H1 (cell line): ENCODE results near the gene PDK2. TPM values are rescaled to one million over a fixed set of nuclear protein-coding genes. Genes with fewer than 3 reads are reported as not detected.

ENCODE experiments used
- CTCF ChIA-PET: fragments of 300-600 bp; sonication (Branson Sonifier 250); formaldehyde crosslinking; loops from one replicate; lab custom pipeline; 2021; ENCODE audit not compliant: partially characterized antibody; lab: Charles Lee
- POLR2A ChIA-PET: fragments of 300-600 bp; sonication (Branson Sonifier 250); formaldehyde crosslinking; loops from one replicate; lab custom pipeline; 2021; ENCODE audit warnings: inconsistent platforms; ENCODE audit not compliant: partially characterized antibody; lab: Charles Lee
- DNase-seq, 2 experiments: peaks; one replicate each; pipeline versions ENCODE4 v3.0.0 to v3.0.0-alpha.2; 2010 to 2022; ENCODE audit warnings: low spot score in 2 of 2, low read depth in 1 of 2, mixed read lengths in 1 of 2
- FAIRE-seq: peaks from 2 replicates; lab custom pipeline; 2011; peaks lifted over from hg19 to GRCh38; lab: Jason Lieb, UNC
- H2AFZ ChIP-seq: 2 replicates; pipeline ENCODE4 v1.8.1; 2012; ENCODE audit warnings: low read length, inconsistent platforms
- H2AK5ac ChIP-seq: 2 replicates; pipeline ENCODE4 v1.6.1; 2013; ENCODE audit warnings: low read depth, low read length
- H2BK120ac ChIP-seq: replicated peaks from 2 replicates; pipeline ENCODE3; 2013; ENCODE audit warnings: low read depth, low read length, inconsistent platforms
- H2BK12ac ChIP-seq: 2 replicates; pipeline ENCODE4 v1.6.1; 2013; ENCODE audit warnings: low read depth, low read length
- H2BK15ac ChIP-seq: 2 replicates; pipeline ENCODE4 v1.6.1; 2013; ENCODE audit warnings: low read length
- H2BK20ac ChIP-seq: 2 replicates; pipeline ENCODE4 v1.6.1; 2013; ENCODE audit warnings: low read length
- H2BK5ac ChIP-seq: 2 replicates; pipeline ENCODE4 v1.6.1; 2013; ENCODE audit warnings: low read depth, low read length
- H3K14ac ChIP-seq: 2 replicates; pipeline ENCODE4 v1.6.1; 2013; ENCODE audit warnings: inconsistent platforms; ENCODE audit not compliant: insufficient read length
- H3K18ac ChIP-seq: 2 replicates; pipeline ENCODE4 v1.6.1; 2013; ENCODE audit warnings: low read length; ENCODE audit errors: extremely low read depth
- H3K23ac ChIP-seq: 2 replicates; pipeline ENCODE4 v1.6.1; 2013; ENCODE audit warnings: inconsistent platforms; ENCODE audit not compliant: insufficient read length
- H3K23me2 ChIP-seq: 2 replicates; pipeline ENCODE4 v1.6.1; 2013; ENCODE audit warnings: low read depth, low read length
- H3K27ac ChIP-seq: 2 replicates; pipeline ENCODE4 v1.6.1; 2011; ENCODE audit warnings: low read depth, low read length, inconsistent platforms
- H3K27me3 ChIP-seq, 4 experiments: replicated peaks in 1 of 4; 1 replicate in 1 of 4; 2 replicates in 3 of 4; pipeline versions ENCODE4 v1.6.1 to v1.8.1; 2011 to 2013; ENCODE audit warnings: low read length in 3 of 4, mild to moderate bottlenecking in 3 of 4, inconsistent platforms in 2 of 4, mixed read lengths in 2 of 4, moderate library complexity in 1 of 4; ENCODE audit not compliant: control insufficient read depth in 3 of 4, insufficient read depth in 3 of 4; ENCODE audit errors: extremely low read depth in 1 of 4
- H3K36me3 ChIP-seq, 4 experiments: 2 replicates each; pipeline versions ENCODE4 v1.6.1 to v1.8.1; 2011 to 2013; ENCODE audit warnings: mild to moderate bottlenecking in 4 of 4, low read length in 3 of 4, moderate library complexity in 2 of 4, control low read depth in 1 of 4, inconsistent platforms in 1 of 4; ENCODE audit not compliant: insufficient read depth in 4 of 4, control insufficient read depth in 2 of 4
- H3K4ac ChIP-seq: replicated peaks from 2 replicates; pipeline ENCODE3; 2013; ENCODE audit warnings: low read length, low read depth, mixed read lengths, inconsistent platforms; ENCODE audit not compliant: insufficient read length
- H3K4me1 ChIP-seq, 4 experiments: replicated peaks in 1 of 4; 1 replicate in 1 of 4; 2 replicates in 3 of 4; pipeline versions ENCODE4 v1.6.1 to v1.8.1; 2011 to 2013; ENCODE audit warnings: low read length in 3 of 4, inconsistent platforms in 2 of 4, mixed read lengths in 1 of 4; ENCODE audit not compliant: insufficient read depth in 4 of 4, control insufficient read depth in 3 of 4
- H3K4me2 ChIP-seq, 2 experiments: 2 replicates each; pipeline versions ENCODE4 v1.6.1 to v1.8.1; 2011 to 2013; ENCODE audit warnings: low read depth in 2 of 2, low read length in 2 of 2, control low read depth in 1 of 2, inconsistent platforms in 1 of 2, mild to moderate bottlenecking in 1 of 2; ENCODE audit not compliant: insufficient read depth in 1 of 2
- H3K4me3 ChIP-seq, 4 experiments: fragments of 200-600, 300-600 bp in 1 of 4; sonication (generic), shearing (Covaris generic), sonication (Bioruptor Twin) in 1 of 4; 2 replicates each; pipeline versions ENCODE4 v1.5.1 to v1.8.1; 2011 to 2016; ENCODE audit warnings: low read length in 4 of 4, low read depth in 3 of 4, control low read depth in 2 of 4, inconsistent platforms in 2 of 4, mild to moderate bottlenecking in 2 of 4, mixed read lengths in 1 of 4, moderate library complexity in 1 of 4; ENCODE audit not compliant: insufficient read depth in 2 of 4; ENCODE audit errors: extremely low read depth in 1 of 4
- H3K56ac ChIP-seq: replicated peaks from 2 replicates; pipeline ENCODE3; 2013; ENCODE audit warnings: low read depth, mild to moderate bottlenecking, mixed read lengths, low read length, inconsistent platforms; ENCODE audit not compliant: insufficient read length
- H3K79me1 ChIP-seq: 2 replicates; pipeline ENCODE4 v1.6.1; 2013; ENCODE audit warnings: low read depth, low read length, control low read depth
- H3K79me2 ChIP-seq, 2 experiments: 2 replicates each; pipeline versions ENCODE4 v1.6.1 to v1.8.1; 2012 to 2013; ENCODE audit warnings: low read length in 2 of 2, mild to moderate bottlenecking in 2 of 2, inconsistent platforms in 1 of 2; ENCODE audit not compliant: insufficient read depth in 2 of 2, control insufficient read depth in 1 of 2
- H3K9ac ChIP-seq, 4 experiments: replicated peaks in 1 of 4; 1 replicate in 1 of 4; 2 replicates in 3 of 4; pipeline versions ENCODE4 v1.6.1 to v1.8.1; 2011 to 2013; ENCODE audit warnings: low read depth in 3 of 4, low read length in 3 of 4, control low read depth in 2 of 4, mild to moderate bottlenecking in 2 of 4, moderate library complexity in 2 of 4, inconsistent platforms in 1 of 4; ENCODE audit errors: extremely low read depth in 1 of 4
- H3K9me3 ChIP-seq, 2 experiments: 2 replicates each; pipeline versions ENCODE4 v1.6.1 to v1.8.1; 2012 to 2013; ENCODE audit warnings: mild to moderate bottlenecking in 2 of 2, moderate library complexity in 2 of 2, control low read depth in 1 of 2, inconsistent platforms in 1 of 2, low read depth in 1 of 2, low read length in 1 of 2, mixed read lengths in 1 of 2; ENCODE audit not compliant: insufficient read depth in 2 of 2
- H4K20me1 ChIP-seq, 2 experiments: replicated peaks in 1 of 2; 2 replicates each; pipeline versions ENCODE3 to v1.8.1; 2011 to 2013; ENCODE audit warnings: inconsistent platforms in 2 of 2, low read length in 2 of 2, mild to moderate bottlenecking in 1 of 2; ENCODE audit not compliant: insufficient read depth in 2 of 2, control insufficient read depth in 1 of 2
- H4K5ac ChIP-seq: 2 replicates; pipeline ENCODE4 v1.6.1; 2013; ENCODE audit warnings: low read length, low read depth, mixed read lengths, inconsistent platforms; ENCODE audit not compliant: insufficient read length
- H4K8ac ChIP-seq: 2 replicates; pipeline ENCODE4 v1.8.0; 2013; ENCODE audit warnings: mild to moderate bottlenecking, moderate library complexity, low read length, inconsistent platforms; ENCODE audit not compliant: insufficient read depth; ENCODE audit errors: extremely low read depth
- H4K91ac ChIP-seq: replicated peaks from 2 replicates; pipeline ENCODE3; 2013; ENCODE audit warnings: low read length, mixed read lengths, inconsistent platforms; ENCODE audit not compliant: insufficient read length
- ASH2L ChIP-seq: fragments of 200-600, 300-600 bp; sonication (generic); IDR thresholded peaks from one replicate; pipeline ENCODE4 v1.7.1; 2017; ENCODE audit warnings: low read length
- CHD2 ChIP-seq: IDR thresholded peaks from 2 replicates; pipeline ENCODE4 v1.6.1; 2012; ENCODE audit warnings: low read length, improper control_type of control experiment
- FOSL1 ChIP-seq: IDR thresholded peaks from 2 replicates; pipeline ENCODE4 v1.6.1; 2011; ENCODE audit warnings: mild to moderate bottlenecking, low read depth, low read length, moderate library complexity; ENCODE audit not compliant: insufficient read depth
- GABPA ChIP-seq: IDR thresholded peaks from 2 replicates; pipeline ENCODE4 v1.6.1; 2011; ENCODE audit warnings: mild to moderate bottlenecking, low read length, moderate library complexity, borderline replicate concordance; ENCODE audit not compliant: insufficient read depth
- KDM5A ChIP-seq: fragments of 200-600 bp; IDR thresholded peaks from 2 replicates; pipeline ENCODE4 v1.7.1; 2012; ENCODE audit warnings: mild to moderate bottlenecking, low read length, inconsistent platforms, mixed read lengths
- MAFK ChIP-seq: IDR thresholded peaks from 2 replicates; pipeline ENCODE4 v1.6.1; 2012; ENCODE audit warnings: low read depth, mild to moderate bottlenecking, improper control_type of control experiment, low read length
- RAD21 ChIP-seq, 2 experiments: IDR thresholded peaks in 1 of 2; conservative IDR thresholded peaks in 1 of 2; 2 replicates each; pipeline ENCODE4 v1.6.1; 2011; ENCODE audit warnings: low read depth in 2 of 2, low read length in 2 of 2, improper control_type of control experiment in 1 of 2, inconsistent platforms in 1 of 2, mild to moderate bottlenecking in 1 of 2, moderate library complexity in 1 of 2
- RXRA ChIP-seq: IDR thresholded peaks from 2 replicates; pipeline ENCODE4 v1.6.1; 2011; ENCODE audit warnings: low read depth, mild to moderate bottlenecking, low read length, moderate library complexity; ENCODE audit not compliant: insufficient read depth
- TCF12 ChIP-seq: IDR thresholded peaks from 2 replicates; pipeline ENCODE4 v1.6.1; 2011; ENCODE audit warnings: low read depth, mild to moderate bottlenecking, low read length
- TEAD4 ChIP-seq: IDR thresholded peaks from 2 replicates; pipeline ENCODE4 v1.6.1; 2012; ENCODE audit warnings: low read depth, low read length, inconsistent platforms, mixed read lengths
- USF2 ChIP-seq: IDR thresholded peaks from 2 replicates; pipeline ENCODE4 v1.6.1; 2011; ENCODE audit warnings: low read length, improper control_type of control experiment
- WGBS, 2 experiments: shearing (Covaris generic) in 1 of 2; methylation state at CpG; one replicate each; pipeline versions ENCODE4 v1.1.6 to v1.1.7; 2013 to 2015; ENCODE audit warnings: low lambda C conversion rate in 2 of 2, mixed read lengths in 2 of 2, inconsistent platforms in 1 of 2, low coverage in 1 of 2, missing lambda C conversion rate in 1 of 2; ENCODE audit not compliant: insufficient replicate concordance in 2 of 2, insufficient coverage in 1 of 2, insufficient read length in 1 of 2; ENCODE audit errors: extremely low coverage in 1 of 2, missing lambda C conversion rate in 1 of 2; 5-methylcytosine and 5-hydroxymethylcytosine counted together
- polyA plus RNA-seq, 7 experiments: library from polyadenylated mRNA; depleted of rRNA in 3 of 7; stranded (reverse) in 5 of 7; unstranded in 2 of 7; fragments of >200 nt in 5 of 7; fragments of 200-250 nt in 2 of 7; gene quantifications; 1 replicate in 5 of 7; 2 replicates in 1 of 7; 4 replicates in 1 of 7; pipeline versions ENCODE4 v1.2.1 to v1.2.3, GENCODE V29; 2011 to 2013; ENCODE audit warnings: missing spikeins in 2 of 7, mixed read lengths in 2 of 7
- total RNA-seq: library from RNA; stranded (reverse); fragmentation: NEBNext Ultra II Directional; extraction: Animal tissue kit (Norgen Biotek cat#: 25700); gene quantifications from 2 replicates; pipeline ENCODE4 v1.2.1, GENCODE V29; 2021

PDK2 gene
- total and polyA plus RNA-seq, 2 of the 8 experiments (the other 6 are each of a cell fraction or from before 2014, with no cell fraction given) = 18.3 to 121 TPM

DNA sequence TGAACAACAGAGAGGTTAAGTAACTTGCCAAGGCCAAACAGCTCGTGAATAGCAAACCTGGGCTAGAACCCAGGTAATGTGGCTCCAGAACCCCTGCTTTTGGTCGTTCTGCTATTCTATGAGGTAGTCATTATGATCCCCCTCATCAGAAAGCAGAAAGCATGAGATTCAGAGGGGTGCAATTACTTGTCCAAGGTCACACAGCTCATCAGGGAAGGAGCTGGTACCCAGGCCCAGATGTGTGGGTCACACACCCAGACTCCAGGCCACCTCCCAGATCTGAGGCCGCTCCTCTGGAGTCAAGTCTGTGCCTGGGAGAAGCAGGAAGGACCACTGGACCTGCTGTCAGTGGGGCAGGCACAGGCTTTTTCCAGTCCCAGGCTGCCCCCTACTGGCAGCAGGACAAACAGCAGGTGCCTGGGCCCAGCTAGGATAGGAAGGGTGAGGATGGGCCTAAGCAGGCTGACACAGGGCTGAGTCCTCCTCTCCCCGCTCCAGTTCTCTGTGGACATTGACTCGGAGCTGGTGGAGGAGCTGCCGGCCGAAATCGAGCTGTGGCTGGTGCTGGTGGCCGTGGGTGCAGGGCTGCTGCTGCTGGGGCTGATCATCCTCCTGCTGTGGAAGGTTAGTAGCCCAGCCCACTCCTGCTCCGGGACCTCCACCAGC, 7.8 kb upstream of the PDK2 start:
- 60% methylated on average over 9 of the region's 10 CpGs; no CpG with 5 or more reads in 1 of the 2 experiments for WGBS, 2 experiments
- no peak overlapping the region for H3K9ac ChIP-seq
- POLR2A ChIA-PET = interaction anchor here (1.4 to 2.1 kb wide), 5 partner anchors 15 to 66 kb away, joined by 3 to 7 read pairs (median 3); partner anchors contain the start of gene ITGA3
- TF ChIP-seq RAD21 (IDR thresholded peaks at IDR 0.05 in 1 of 2, conservative IDR thresholded peaks at IDR 0.05 in 1 of 2; ENCODE audit: low read depth in 2 of 2, low read length in 2 of 2) = peak; percentile 96 to 98
- 0 out of 2 replicates have a peak, but pooled peaks have one; percentile 32 for TF ChIP-seq CHD2
- TF ChIP-seq ASH2L = no peak
- TF ChIP-seq TEAD4 = no peak
- TF ChIP-seq TCF12 = 0 out of 2 replicates have a peak, but pooled peaks have one; percentile 33
- peak; percentile 64; the same call in 1 of the 2 replicates for TF ChIP-seq GABPA
- peak; percentile 22; the same call in 1 of the 2 replicates for TF ChIP-seq USF2
- TF ChIP-seq MAFK = no peak
- no peak for TF ChIP-seq FOSL1
- TF ChIP-seq RXRA = no peak
- TF ChIP-seq KDM5A = no peak

More for the DNA sequence above, 7.8 kb upstream of the PDK2 start:
- Histone ChIP-seq H2AFZ (no peak overlapping the region), H3K4me3 (no peak overlapping the region), H2BK12ac (no peak overlapping the region), H3K4me2 (no peak overlapping the region), H4K91ac (no peak overlapping the region), H2BK20ac (no peak overlapping the region), H3K23me2 (no peaks in the 10 kb centered on the region), H3K18ac (no peak overlapping the region), H3K4me1 (no peaks in the 10 kb centered on the region; a peak in 1 of 7 replicates), H3K9me3 (no peaks in the 10 kb centered on the region), H4K8ac (peak overlapping the region; percentile 63; the same call in 1 of the 2 replicates), H3K14ac (no peak overlapping the region), H3K4ac (no peak overlapping the region), H3K36me3 (no peaks in the 10 kb centered on the region), H3K56ac (no peak overlapping the region), H2AK5ac (no peak overlapping the region), H2BK120ac (no peak overlapping the region), H4K20me1 (no peaks in the 10 kb centered on the region), H3K79me2 (no peaks in the 10 kb centered on the region), H3K27ac (no peak overlapping the region), H2BK5ac (no peak overlapping the region), H3K79me1 (no peaks in the 10 kb centered on the region), H2BK15ac (no peak overlapping the region), H3K27me3 (no peaks in the 10 kb centered on the region), H4K5ac (no peak overlapping the region), H3K23ac (no peak overlapping the region)
- CTCF ChIA-PET = interaction anchor here (0.6 to 3.4 kb wide), 42 partner anchors 9 to 356 kb away, joined by 3 to 69 read pairs (median 5); partner anchors contain the start of genes DLX3, ITGA3 and SAMD14
- FAIRE-seq (peak; percentile 86), DNase-seq (peak in 1 of 2 experiments; percentile 94)
